Left colon (tissue), 2 donors: ENCODE data around the gene CCNF. TPM values are rescaled to one million over a fixed set of nuclear protein-coding genes. Genes with fewer than 3 reads are reported as not detected.

Experiments
- ATAC-seq: fragments of 200-7000 bp; cut with Tn5 transposase; one replicate; pipeline ENCODE4 v1.9.1; 2020; ENCODE audit warnings: mild to moderate bottlenecking, moderate library complexity
- DNase-seq, 2 donors: peaks; one replicate each; pipeline ENCODE4 v3.0.0-alpha.2; 2020
- intact Hi-C, 2 donors: fragments of 100-400 bp; cut with DNase I in 1 of 2; cut with micrococcal nuclease in 1 of 2; formaldehyde crosslinking; loops; one replicate each; pipeline versions ENCODE4 v1.11.2 to v1.14.0; 2022; cut with DNase I, micrococcal nuclease
- microRNA-seq, 2 donors: library from miRNA; unstranded; fragments of <30 nt; microRNA quantifications; one replicate each; pipeline versions ENCODE4 v1.1.0 to v1.2.0, GENCODE V29; 2020
- total RNA-seq, 2 donors: library from RNA; stranded (reverse); fragmentation: NEBNext Ultra II Directional; extraction: Animal tissue kit (Norgen Biotek cat#: 25700); gene quantifications; one replicate each; pipeline ENCODE4 v1.2.1, GENCODE V29; 2021
- donor health status: DM: no; HTN: no; CAD: no.
- donor health status: DM: yes; HTN: yes; CAD: no.

Gene CCNF
- total RNA-seq, 2 donors from 2014 or later = 3.0 to 7.3 TPM

- intact Hi-C loops = loop anchor here in 1 of 2 donors (10.0 kb wide), 1 partner anchor 83 kb away; the partner anchor contains the start of gene CCNF
- ATAC-seq (peak; percentile 18), DNase-seq (peak; percentile 25 to 51)
These were observed 78.4 kb downstream of the CCNF start for GRCh38 chr16:2507665-2508064.

Small RNAs within 50 kb of the gene (microRNA-seq; reads per million reads assigned to microRNA genes)
- gene MIR6767 (0 to 0.53 reads per million in 2 donors), gene MIR6768 (0 reads per million in 2 donors)

Other genes starting within 250 kb of the CCNF start
- under 1 TPM; 0.11 to 0.15 TPM for gene CASKIN1, start 232.8 kb upstream of the CCNF start, total RNA-seq
- 10 to 100 TPM; 26.7 to 31.4 TPM for gene MLST8, start 224.0 kb upstream of the CCNF start, total RNA-seq
- gene BRICD5, start 218.6 kb upstream of the CCNF start, total RNA-seq = 10 to 100 TPM in 1 of 2 donors, 1 to 10 TPM in 1; 6.1 to 14.4 TPM
- gene PGP, start 214.6 kb upstream of the CCNF start, total RNA-seq = 10 to 100 TPM; 16.3 to 24.3 TPM
- 10 to 100 TPM; 23.6 to 25.1 TPM for gene E4F1, start 205.9 kb upstream of the CCNF start, total RNA-seq
- gene DNASE1L2, start 193.0 kb upstream of the CCNF start, total RNA-seq = under 1 TPM; 0.75 to 0.82 TPM
- 100 to 1,000 TPM; 113 to 132 TPM for gene ECI1, start 177.9 kb upstream of the CCNF start, total RNA-seq
- 100 to 1,000 TPM in 1 of 2 donors, 10 to 100 TPM in 1; 99.3 to 127 TPM for gene RNPS1, start 161.3 kb upstream of the CCNF start, total RNA-seq
- gene ABCA3, start 88.7 kb upstream of the CCNF start, total RNA-seq = 1 to 10 TPM; 3.8 to 3.9 TPM
- gene TEDC2, start 30.7 kb downstream of the CCNF start, total RNA-seq = 1 to 10 TPM; 1.3 to 5.6 TPM
- gene NTN3, start 41.9 kb downstream of the CCNF start, total RNA-seq = not detected
- 10 to 100 TPM in 1 of 2 donors, 1 to 10 TPM in 1; 8.9 to 11.1 TPM for gene TBC1D24, start 45.7 kb downstream of the CCNF start, total RNA-seq
- 100 to 1,000 TPM; 218 to 230 TPM for gene ATP6V0C, start 84.5 kb downstream of the CCNF start, total RNA-seq
- gene AMDHD2, start 90.9 kb downstream of the CCNF start, total RNA-seq = 10 to 100 TPM; 31.5 to 31.7 TPM
- gene CEMP1, start 102.0 kb downstream of the CCNF start, total RNA-seq = under 1 TPM; 0.70 TPM
- 10 to 100 TPM; 71.1 to 77.4 TPM for gene PDPK1, start 108.6 kb downstream of the CCNF start, total RNA-seq